HL-60 (cell line): Measurements from ENCODE around the gene PIP5K1B.
A peak's percentile ranks its signal among the peaks of the same experiment; 100 is the strongest.

Experiments
- DNase-seq, 2 experiments: peaks; one replicate each; pipeline ENCODE4 v3.0.0-alpha.2; 2010 to 2020; ENCODE audit warnings: low read depth in 1 of 2, low spot score in 1 of 2
- H3K27ac ChIP-seq: fragments of 250-450 bp; sonication (Bioruptor Pico); replicated peaks from 2 replicates; pipeline ENCODE4 v1.5.1; 2020; ENCODE audit warnings: mild to moderate bottlenecking, moderate library complexity
- H3K27me3 ChIP-seq: fragments of 250-450 bp; sonication (Bioruptor Pico); 2 replicates; pipeline ENCODE4 v1.5.1; 2021; ENCODE audit warnings: mild to moderate bottlenecking, moderate library complexity; ENCODE audit not compliant: insufficient read depth, poor library complexity, severe bottlenecking
- H3K4me3 ChIP-seq: replicated peaks from 2 replicates; pipeline ENCODE4 v1.5.1; 2011; ENCODE audit warnings: mild to moderate bottlenecking, control low read depth, low read length; ENCODE audit not compliant: insufficient read depth
- GABPA ChIP-seq: IDR thresholded peaks from 2 replicates; pipeline ENCODE4 v1.6.1; 2012; ENCODE audit warnings: low read depth
- POLR2AphosphoS5 ChIP-seq: IDR thresholded peaks from 2 replicates; pipeline ENCODE4 v1.6.1; 2012; ENCODE audit warnings: low read depth
- SPI1 ChIP-seq: IDR thresholded peaks from 2 replicates; pipeline ENCODE4 v1.6.1; 2012; ENCODE audit warnings: low read depth, mild to moderate bottlenecking, borderline replicate concordance
- TF ChIP-seq, protein P1 (sequence below): IDR thresholded peaks from 2 replicates; pipeline ENCODE4 v1.6.1; 2012; ENCODE audit warnings: low read depth; ENCODE audit not compliant: insufficient replicate concordance
- TF ChIP-seq, protein P2 (sequence below): IDR thresholded peaks from one replicate; pipeline ENCODE4 v1.5.1; 2011; ENCODE audit warnings: low read length, control low read depth, inconsistent platforms; ENCODE audit not compliant: insufficient read depth

PIP5K1B gene

DNA sequence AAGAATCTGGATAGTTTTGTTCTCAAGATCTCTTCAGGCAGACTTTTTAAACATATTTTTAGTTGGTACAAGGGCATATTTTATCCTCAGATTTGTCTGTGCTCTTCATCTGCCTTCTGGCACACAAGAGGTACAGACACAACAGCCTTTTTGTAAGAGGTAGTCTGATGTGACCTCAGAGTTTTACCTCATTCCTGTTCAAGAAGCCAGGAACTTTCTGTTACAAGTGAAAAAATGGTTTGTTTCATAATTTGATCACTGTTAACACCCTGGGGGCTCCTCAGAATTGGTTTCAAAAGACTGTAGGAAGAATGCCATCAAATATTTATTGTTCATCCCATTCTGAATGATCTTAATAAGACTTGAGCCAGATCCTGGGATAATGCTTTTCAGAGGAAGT lies 172.2 kb downstream of the PIP5K1B start:
- TF ChIP-seq, protein P1, sequence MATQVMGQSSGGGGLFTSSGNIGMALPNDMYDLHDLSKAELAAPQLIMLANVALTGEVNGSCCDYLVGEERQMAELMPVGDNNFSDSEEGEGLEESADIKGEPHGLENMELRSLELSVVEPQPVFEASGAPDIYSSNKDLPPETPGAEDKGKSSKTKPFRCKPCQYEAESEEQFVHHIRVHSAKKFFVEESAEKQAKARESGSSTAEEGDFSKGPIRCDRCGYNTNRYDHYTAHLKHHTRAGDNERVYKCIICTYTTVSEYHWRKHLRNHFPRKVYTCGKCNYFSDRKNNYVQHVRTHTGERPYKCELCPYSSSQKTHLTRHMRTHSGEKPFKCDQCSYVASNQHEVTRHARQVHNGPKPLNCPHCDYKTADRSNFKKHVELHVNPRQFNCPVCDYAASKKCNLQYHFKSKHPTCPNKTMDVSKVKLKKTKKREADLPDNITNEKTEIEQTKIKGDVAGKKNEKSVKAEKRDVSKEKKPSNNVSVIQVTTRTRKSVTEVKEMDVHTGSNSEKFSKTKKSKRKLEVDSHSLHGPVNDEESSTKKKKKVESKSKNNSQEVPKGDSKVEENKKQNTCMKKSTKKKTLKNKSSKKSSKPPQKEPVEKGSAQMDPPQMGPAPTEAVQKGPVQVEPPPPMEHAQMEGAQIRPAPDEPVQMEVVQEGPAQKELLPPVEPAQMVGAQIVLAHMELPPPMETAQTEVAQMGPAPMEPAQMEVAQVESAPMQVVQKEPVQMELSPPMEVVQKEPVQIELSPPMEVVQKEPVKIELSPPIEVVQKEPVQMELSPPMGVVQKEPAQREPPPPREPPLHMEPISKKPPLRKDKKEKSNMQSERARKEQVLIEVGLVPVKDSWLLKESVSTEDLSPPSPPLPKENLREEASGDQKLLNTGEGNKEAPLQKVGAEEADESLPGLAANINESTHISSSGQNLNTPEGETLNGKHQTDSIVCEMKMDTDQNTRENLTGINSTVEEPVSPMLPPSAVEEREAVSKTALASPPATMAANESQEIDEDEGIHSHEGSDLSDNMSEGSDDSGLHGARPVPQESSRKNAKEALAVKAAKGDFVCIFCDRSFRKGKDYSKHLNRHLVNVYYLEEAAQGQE = no peak
- TF ChIP-seq SPI1 (no peak), GABPA (no peak), POLR2AphosphoS5 (no peak)
- TF ChIP-seq, protein P2, sequence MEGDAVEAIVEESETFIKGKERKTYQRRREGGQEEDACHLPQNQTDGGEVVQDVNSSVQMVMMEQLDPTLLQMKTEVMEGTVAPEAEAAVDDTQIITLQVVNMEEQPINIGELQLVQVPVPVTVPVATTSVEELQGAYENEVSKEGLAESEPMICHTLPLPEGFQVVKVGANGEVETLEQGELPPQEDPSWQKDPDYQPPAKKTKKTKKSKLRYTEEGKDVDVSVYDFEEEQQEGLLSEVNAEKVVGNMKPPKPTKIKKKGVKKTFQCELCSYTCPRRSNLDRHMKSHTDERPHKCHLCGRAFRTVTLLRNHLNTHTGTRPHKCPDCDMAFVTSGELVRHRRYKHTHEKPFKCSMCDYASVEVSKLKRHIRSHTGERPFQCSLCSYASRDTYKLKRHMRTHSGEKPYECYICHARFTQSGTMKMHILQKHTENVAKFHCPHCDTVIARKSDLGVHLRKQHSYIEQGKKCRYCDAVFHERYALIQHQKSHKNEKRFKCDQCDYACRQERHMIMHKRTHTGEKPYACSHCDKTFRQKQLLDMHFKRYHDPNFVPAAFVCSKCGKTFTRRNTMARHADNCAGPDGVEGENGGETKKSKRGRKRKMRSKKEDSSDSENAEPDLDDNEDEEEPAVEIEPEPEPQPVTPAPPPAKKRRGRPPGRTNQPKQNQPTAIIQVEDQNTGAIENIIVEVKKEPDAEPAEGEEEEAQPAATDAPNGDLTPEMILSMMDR = no peak

DNA sequence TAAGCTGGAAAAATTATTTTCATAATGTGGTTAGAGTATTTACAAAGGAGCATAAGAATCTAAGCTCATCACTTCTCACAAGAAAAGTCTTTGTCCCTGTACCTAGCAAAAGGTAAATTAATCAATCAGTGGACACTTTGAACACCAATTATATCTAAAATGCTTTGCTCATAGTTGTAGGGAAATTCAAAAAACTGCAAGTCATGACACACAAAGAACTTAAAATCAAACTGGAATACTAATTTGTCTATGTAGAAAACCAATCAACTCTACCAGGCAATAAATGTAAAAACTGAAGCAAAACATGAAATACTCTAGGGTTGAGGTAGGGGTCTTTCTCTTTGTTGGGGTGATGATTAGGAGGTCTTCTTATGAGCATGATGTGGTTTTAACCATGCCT lies 173.4 kb downstream of the PIP5K1B start:
- no peaks in the 10 kb centered on the region for H3K27me3 ChIP-seq
- no peak for TF ChIP-seq GABPA
- no peak for TF ChIP-seq POLR2AphosphoS5
- TF ChIP-seq, protein P2 = no peak
- TF ChIP-seq, protein P1 = no peak
- no peak for TF ChIP-seq SPI1
- no peak overlapping the region for H3K4me3 ChIP-seq
- DNase-seq = no peak
- no peak overlapping the region for H3K27ac ChIP-seq

More for the DNA sequence above, 172.2 kb downstream of the PIP5K1B start:
- Histone ChIP-seq H3K4me3 (no peak overlapping the region), H3K27me3 (no peaks in the 10 kb centered on the region), H3K27ac (no peak overlapping the region)
- no peak for DNase-seq

DNA sequence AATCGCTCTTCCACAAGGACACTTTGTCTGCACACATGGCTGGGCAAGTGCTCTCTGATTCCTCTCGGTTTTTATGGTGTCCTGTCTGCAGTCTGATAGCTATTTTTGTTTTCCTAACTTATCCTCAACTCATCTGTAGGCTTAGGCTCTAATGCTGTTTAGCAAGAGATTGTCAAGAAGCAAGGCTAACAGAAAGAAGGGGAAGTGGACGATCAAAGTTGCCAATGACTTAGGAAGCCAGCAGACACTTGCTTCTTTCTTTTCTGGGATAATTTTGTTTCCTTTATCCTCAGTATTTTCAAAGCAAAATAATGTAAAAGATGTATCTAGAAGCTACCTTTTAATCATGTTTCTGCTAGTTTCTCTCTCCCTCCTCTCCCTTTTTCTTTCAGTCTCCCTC lies 178.2 kb downstream of the PIP5K1B start:
- DNase-seq = peak in 1 of 2 experiments; percentile 3
- TF ChIP-seq SPI1 = peak; percentile 73
- TF ChIP-seq GABPA = no peak

DNA sequence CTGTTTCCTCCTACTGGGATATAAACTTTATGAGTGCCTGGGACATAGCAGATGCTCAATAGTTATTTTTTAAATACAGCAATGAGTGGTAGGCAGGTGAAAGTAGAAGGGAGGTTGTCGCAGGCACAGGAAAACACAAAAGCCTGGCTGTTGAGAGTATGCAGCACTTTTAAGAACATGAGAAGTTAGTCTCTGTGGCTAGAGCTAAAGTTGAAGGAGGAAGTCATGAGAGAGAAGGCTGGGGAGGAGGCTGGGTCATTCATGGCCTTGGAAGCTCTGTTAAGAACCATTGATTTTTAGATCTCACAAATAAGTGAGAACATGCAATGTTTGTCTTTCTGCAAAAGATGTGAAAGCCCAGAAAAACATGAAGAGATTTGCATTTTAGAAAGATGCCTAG lies 182.2 kb downstream of the PIP5K1B start:
- Histone ChIP-seq H3K27ac (no peak overlapping the region), H3K4me3 (no peak overlapping the region), H3K27me3 (no peaks in the 10 kb centered on the region)
- peak in 1 of 2 experiments; percentile 12 for DNase-seq
- TF ChIP-seq, protein P1 = no peak
- peak; percentile 2; the same call in 1 of the 2 replicates for TF ChIP-seq SPI1

More for the DNA sequence above, 178.2 kb downstream of the PIP5K1B start:
- Histone ChIP-seq H3K4me3 (no peak overlapping the region), H3K27me3 (no peaks in the 10 kb centered on the region), H3K27ac (no peak overlapping the region)
